Measurements from ENCODE around the gene SCAMP4.

The SCAMP4 gene

GRCh38 chr19:1945899-1946298, 40.7 kb downstream of the SCAMP4 start:
- TF ChIP-seq CREB5 (CRISPR knock-in tag; IDR thresholded peaks at IDR 0.05; ENCODE audit: low read depth) = no peak
- TF ChIP-seq ZNF565 (CRISPR knock-in tag; conservative IDR thresholded peaks at IDR 0.05; ENCODE audit: low read depth) = no peak
- TF ChIP-seq PATZ1 (CRISPR knock-in tag; IDR thresholded peaks at IDR 0.05; ENCODE audit: borderline replicate concordance) = no peak
- no peak for TF ChIP-seq TOX (CRISPR knock-in tag; IDR thresholded peaks at IDR 0.05; ENCODE audit: borderline replicate concordance)
- TF ChIP-seq GLIS3 (CRISPR knock-in tag; IDR thresholded peaks at IDR 0.05) = no peak
- TF ChIP-seq CSRNP3 (CRISPR knock-in tag; IDR thresholded peaks at IDR 0.05) = no peak
- no peak for TF ChIP-seq BACH2 (CRISPR knock-in tag; IDR thresholded peaks at IDR 0.05; ENCODE audit: borderline replicate concordance)
- no peak for TF ChIP-seq PPARA (CRISPR knock-in tag; IDR thresholded peaks at IDR 0.05; ENCODE audit: borderline replicate concordance)
- TF ChIP-seq TSHZ2 (CRISPR knock-in tag; IDR thresholded peaks at IDR 0.05) = no peak
- no peak for TF ChIP-seq ZNF70 (CRISPR knock-in tag; IDR thresholded peaks at IDR 0.05)
- TF ChIP-seq ISL1 (CRISPR knock-in tag; IDR thresholded peaks at IDR 0.05) = no peak
- TF ChIP-seq SNAI2 (CRISPR knock-in tag; IDR thresholded peaks at IDR 0.05) = no peak
- no peak for TF ChIP-seq ZFP3 (CRISPR knock-in tag; IDR thresholded peaks at IDR 0.05)
- no peak for TF ChIP-seq POU6F1 (CRISPR knock-in tag; IDR thresholded peaks at IDR 0.05; ENCODE audit: borderline replicate concordance, low read depth)
- TF ChIP-seq TCF4 (CRISPR knock-in tag; IDR thresholded peaks at IDR 0.05; ENCODE audit: borderline replicate concordance) = no peak
- TF ChIP-seq RARB (CRISPR knock-in tag; IDR thresholded peaks at IDR 0.05) = no peak
- no peak for TF ChIP-seq OSR1 (CRISPR knock-in tag; IDR thresholded peaks at IDR 0.05)
- TF ChIP-seq ESRRG (CRISPR knock-in tag; IDR thresholded peaks at IDR 0.05) = no peak
- no peak for TF ChIP-seq ZC3H10 (CRISPR knock-in tag; IDR thresholded peaks at IDR 0.05)
- peak; percentile 30 for ATAC-seq

GRCh38 chr19:1947651-1948209, 42.5 kb downstream of the SCAMP4 start:
- no peak for TF ChIP-seq ZC3H10 (CRISPR knock-in tag; IDR thresholded peaks at IDR 0.05)
- no peak for TF ChIP-seq ZNF70 (CRISPR knock-in tag; IDR thresholded peaks at IDR 0.05)
- TF ChIP-seq CSRNP3 (CRISPR knock-in tag; IDR thresholded peaks at IDR 0.05) = no peak
- TF ChIP-seq SNAI2 (CRISPR knock-in tag; IDR thresholded peaks at IDR 0.05) = no peak
- TF ChIP-seq ARNTL (CRISPR knock-in tag; IDR thresholded peaks at IDR 0.05; ENCODE audit: borderline replicate concordance, low read depth) = no peak
- TF ChIP-seq PATZ1 (CRISPR knock-in tag; IDR thresholded peaks at IDR 0.05; ENCODE audit: borderline replicate concordance) = no peak
- no peak for TF ChIP-seq BACH2 (CRISPR knock-in tag; IDR thresholded peaks at IDR 0.05; ENCODE audit: borderline replicate concordance)
- no peak for TF ChIP-seq CREB5 (CRISPR knock-in tag; IDR thresholded peaks at IDR 0.05; ENCODE audit: low read depth)
- no peak for TF ChIP-seq ZFP30 (CRISPR knock-in tag; IDR thresholded peaks at IDR 0.05)
- ATAC-seq = no peak
